NB4 (cell line): ENCODE measurements around the gene CAMK2N1.

Experiments used
- CTCF ChIP-seq: IDR thresholded peaks from one replicate; pipeline ENCODE4 v1.5.1; 2012; ENCODE audit warnings: low read depth, low read length
- MYC ChIP-seq: IDR thresholded peaks from 2 replicates; pipeline ENCODE4 v1.6.1; 2011; ENCODE audit warnings: low read depth, low read length
- POLR2A ChIP-seq: IDR thresholded peaks from 2 replicates; pipeline ENCODE4 v1.6.1; 2011; ENCODE audit warnings: mild to moderate bottlenecking; ENCODE audit not compliant: insufficient read length; ENCODE audit errors: extremely low read depth

GRCh38 chr1:20477348-20478056 is 8.5 kb downstream of the CAMK2N1 start:
- TF ChIP-seq CTCF (no peak), MYC (no peak), POLR2A (no peak)
